H1 (cell line): Measurements from ENCODE around the gene RIGI. TPM values are rescaled to one million over a fixed set of nuclear protein-coding genes. Genes with fewer than 3 reads are reported as not detected.
A peak's percentile ranks its signal among the peaks of the same experiment; 100 is the strongest.

Source experiments
- CTCF ChIA-PET: fragments of 300-600 bp; sonication (Branson Sonifier 250); formaldehyde crosslinking; loops from one replicate; lab custom pipeline; 2021; ENCODE audit not compliant: partially characterized antibody; lab: Charles Lee
- POLR2A ChIA-PET: fragments of 300-600 bp; sonication (Branson Sonifier 250); formaldehyde crosslinking; loops from one replicate; lab custom pipeline; 2021; ENCODE audit warnings: inconsistent platforms; ENCODE audit not compliant: partially characterized antibody; lab: Charles Lee
- DNase-seq, 2 experiments: peaks; one replicate each; pipeline versions ENCODE4 v3.0.0 to v3.0.0-alpha.2; 2010 to 2022; ENCODE audit warnings: low spot score in 2 of 2, low read depth in 1 of 2, mixed read lengths in 1 of 2
- FAIRE-seq: peaks from 2 replicates; lab custom pipeline; 2011; peaks lifted over from hg19 to GRCh38; lab: Jason Lieb, UNC
- H2AFZ ChIP-seq: 2 replicates; pipeline ENCODE4 v1.8.1; 2012; ENCODE audit warnings: low read length, inconsistent platforms
- H2AK5ac ChIP-seq: 2 replicates; pipeline ENCODE4 v1.6.1; 2013; ENCODE audit warnings: low read depth, low read length
- H2BK120ac ChIP-seq: replicated peaks from 2 replicates; pipeline ENCODE3; 2013; ENCODE audit warnings: low read depth, low read length, inconsistent platforms
- H2BK12ac ChIP-seq: 2 replicates; pipeline ENCODE4 v1.6.1; 2013; ENCODE audit warnings: low read depth, low read length
- H2BK15ac ChIP-seq: 2 replicates; pipeline ENCODE4 v1.6.1; 2013; ENCODE audit warnings: low read length
- H2BK20ac ChIP-seq: 2 replicates; pipeline ENCODE4 v1.6.1; 2013; ENCODE audit warnings: low read length
- H2BK5ac ChIP-seq: 2 replicates; pipeline ENCODE4 v1.6.1; 2013; ENCODE audit warnings: low read depth, low read length
- H3K14ac ChIP-seq: 2 replicates; pipeline ENCODE4 v1.6.1; 2013; ENCODE audit warnings: inconsistent platforms; ENCODE audit not compliant: insufficient read length
- H3K18ac ChIP-seq: 2 replicates; pipeline ENCODE4 v1.6.1; 2013; ENCODE audit warnings: low read length; ENCODE audit errors: extremely low read depth
- H3K23ac ChIP-seq: 2 replicates; pipeline ENCODE4 v1.6.1; 2013; ENCODE audit warnings: inconsistent platforms; ENCODE audit not compliant: insufficient read length
- H3K23me2 ChIP-seq: 2 replicates; pipeline ENCODE4 v1.6.1; 2013; ENCODE audit warnings: low read depth, low read length
- H3K27ac ChIP-seq: 2 replicates; pipeline ENCODE4 v1.6.1; 2011; ENCODE audit warnings: low read depth, low read length, inconsistent platforms
- H3K27me3 ChIP-seq, 4 experiments: replicated peaks in 1 of 4; 1 replicate in 1 of 4; 2 replicates in 3 of 4; pipeline versions ENCODE4 v1.6.1 to v1.8.1; 2011 to 2013; ENCODE audit warnings: low read length in 3 of 4, mild to moderate bottlenecking in 3 of 4, inconsistent platforms in 2 of 4, mixed read lengths in 2 of 4, moderate library complexity in 1 of 4; ENCODE audit not compliant: control insufficient read depth in 3 of 4, insufficient read depth in 3 of 4; ENCODE audit errors: extremely low read depth in 1 of 4
- H3K36me3 ChIP-seq, 4 experiments: 2 replicates each; pipeline versions ENCODE4 v1.6.1 to v1.8.1; 2011 to 2013; ENCODE audit warnings: mild to moderate bottlenecking in 4 of 4, low read length in 3 of 4, moderate library complexity in 2 of 4, control low read depth in 1 of 4, inconsistent platforms in 1 of 4; ENCODE audit not compliant: insufficient read depth in 4 of 4, control insufficient read depth in 2 of 4
- H3K4ac ChIP-seq: replicated peaks from 2 replicates; pipeline ENCODE3; 2013; ENCODE audit warnings: low read length, low read depth, mixed read lengths, inconsistent platforms; ENCODE audit not compliant: insufficient read length
- H3K4me1 ChIP-seq, 4 experiments: replicated peaks in 1 of 4; 1 replicate in 1 of 4; 2 replicates in 3 of 4; pipeline versions ENCODE4 v1.6.1 to v1.8.1; 2011 to 2013; ENCODE audit warnings: low read length in 3 of 4, inconsistent platforms in 2 of 4, mixed read lengths in 1 of 4; ENCODE audit not compliant: insufficient read depth in 4 of 4, control insufficient read depth in 3 of 4
- H3K4me2 ChIP-seq, 2 experiments: 2 replicates each; pipeline versions ENCODE4 v1.6.1 to v1.8.1; 2011 to 2013; ENCODE audit warnings: low read depth in 2 of 2, low read length in 2 of 2, control low read depth in 1 of 2, inconsistent platforms in 1 of 2, mild to moderate bottlenecking in 1 of 2; ENCODE audit not compliant: insufficient read depth in 1 of 2
- H3K4me3 ChIP-seq, 4 experiments: fragments of 200-600, 300-600 bp in 1 of 4; sonication (generic), shearing (Covaris generic), sonication (Bioruptor Twin) in 1 of 4; 2 replicates each; pipeline versions ENCODE4 v1.5.1 to v1.8.1; 2011 to 2016; ENCODE audit warnings: low read length in 4 of 4, low read depth in 3 of 4, control low read depth in 2 of 4, inconsistent platforms in 2 of 4, mild to moderate bottlenecking in 2 of 4, mixed read lengths in 1 of 4, moderate library complexity in 1 of 4; ENCODE audit not compliant: insufficient read depth in 2 of 4; ENCODE audit errors: extremely low read depth in 1 of 4
- H3K56ac ChIP-seq: replicated peaks from 2 replicates; pipeline ENCODE3; 2013; ENCODE audit warnings: low read depth, mild to moderate bottlenecking, mixed read lengths, low read length, inconsistent platforms; ENCODE audit not compliant: insufficient read length
- H3K79me1 ChIP-seq: 2 replicates; pipeline ENCODE4 v1.6.1; 2013; ENCODE audit warnings: low read depth, low read length, control low read depth
- H3K79me2 ChIP-seq, 2 experiments: 2 replicates each; pipeline versions ENCODE4 v1.6.1 to v1.8.1; 2012 to 2013; ENCODE audit warnings: low read length in 2 of 2, mild to moderate bottlenecking in 2 of 2, inconsistent platforms in 1 of 2; ENCODE audit not compliant: insufficient read depth in 2 of 2, control insufficient read depth in 1 of 2
- H3K9ac ChIP-seq, 4 experiments: replicated peaks in 1 of 4; 1 replicate in 1 of 4; 2 replicates in 3 of 4; pipeline versions ENCODE4 v1.6.1 to v1.8.1; 2011 to 2013; ENCODE audit warnings: low read depth in 3 of 4, low read length in 3 of 4, control low read depth in 2 of 4, mild to moderate bottlenecking in 2 of 4, moderate library complexity in 2 of 4, inconsistent platforms in 1 of 4; ENCODE audit errors: extremely low read depth in 1 of 4
- H3K9me3 ChIP-seq, 2 experiments: 2 replicates each; pipeline versions ENCODE4 v1.6.1 to v1.8.1; 2012 to 2013; ENCODE audit warnings: mild to moderate bottlenecking in 2 of 2, moderate library complexity in 2 of 2, control low read depth in 1 of 2, inconsistent platforms in 1 of 2, low read depth in 1 of 2, low read length in 1 of 2, mixed read lengths in 1 of 2; ENCODE audit not compliant: insufficient read depth in 2 of 2
- H4K20me1 ChIP-seq, 2 experiments: replicated peaks in 1 of 2; 2 replicates each; pipeline versions ENCODE3 to v1.8.1; 2011 to 2013; ENCODE audit warnings: inconsistent platforms in 2 of 2, low read length in 2 of 2, mild to moderate bottlenecking in 1 of 2; ENCODE audit not compliant: insufficient read depth in 2 of 2, control insufficient read depth in 1 of 2
- H4K5ac ChIP-seq: 2 replicates; pipeline ENCODE4 v1.6.1; 2013; ENCODE audit warnings: low read length, low read depth, mixed read lengths, inconsistent platforms; ENCODE audit not compliant: insufficient read length
- H4K8ac ChIP-seq: 2 replicates; pipeline ENCODE4 v1.8.0; 2013; ENCODE audit warnings: mild to moderate bottlenecking, moderate library complexity, low read length, inconsistent platforms; ENCODE audit not compliant: insufficient read depth; ENCODE audit errors: extremely low read depth
- H4K91ac ChIP-seq: replicated peaks from 2 replicates; pipeline ENCODE3; 2013; ENCODE audit warnings: low read length, mixed read lengths, inconsistent platforms; ENCODE audit not compliant: insufficient read length
- ASH2L ChIP-seq: fragments of 200-600, 300-600 bp; sonication (generic); IDR thresholded peaks from one replicate; pipeline ENCODE4 v1.7.1; 2017; ENCODE audit warnings: low read length
- CHD2 ChIP-seq: IDR thresholded peaks from 2 replicates; pipeline ENCODE4 v1.6.1; 2012; ENCODE audit warnings: low read length, improper control_type of control experiment
- EP300 ChIP-seq, 2 experiments: IDR thresholded peaks; 1 replicate in 1 of 2; 2 replicates in 1 of 2; pipeline ENCODE4 v1.6.1; 2011 to 2012; ENCODE audit warnings: low read depth in 2 of 2, low read length in 2 of 2, mild to moderate bottlenecking in 2 of 2, borderline replicate concordance in 1 of 2, inconsistent platforms in 1 of 2, moderate library complexity in 1 of 2
- HDAC2 ChIP-seq, 2 experiments: fragments of 300-600 bp in 1 of 2; sonication (generic) in 1 of 2; IDR thresholded peaks; 2 replicates each; pipeline ENCODE4 v1.6.1; 2011 to 2012; ENCODE audit warnings: low read depth in 2 of 2, low read length in 2 of 2, mild to moderate bottlenecking in 2 of 2, moderate library complexity in 2 of 2, borderline replicate concordance in 1 of 2, inconsistent platforms in 1 of 2
- MAFK ChIP-seq: IDR thresholded peaks from 2 replicates; pipeline ENCODE4 v1.6.1; 2012; ENCODE audit warnings: low read depth, mild to moderate bottlenecking, improper control_type of control experiment, low read length
- PHF8 ChIP-seq: fragments of 200-600 bp; sonication (generic); conservative IDR thresholded peaks from 2 replicates; pipeline ENCODE4 v1.7.1; 2012; ENCODE audit warnings: low read depth, mild to moderate bottlenecking, inconsistent platforms, low read length, moderate library complexity
- POLR2A ChIP-seq, 2 experiments: IDR thresholded peaks; 1 replicate in 1 of 2; 2 replicates in 1 of 2; pipeline ENCODE4 v1.6.1; 2011; ENCODE audit warnings: low read depth in 2 of 2, low read length in 2 of 2, mild to moderate bottlenecking in 2 of 2; ENCODE audit errors: control extremely low read depth in 1 of 2
- POLR2AphosphoS5 ChIP-seq: IDR thresholded peaks from 2 replicates; pipeline ENCODE4 v1.6.1; 2011; ENCODE audit warnings: low read depth, low read length
- TAF1 ChIP-seq: IDR thresholded peaks from 2 replicates; pipeline ENCODE4 v1.6.1; 2011; ENCODE audit warnings: mild to moderate bottlenecking, low read depth, low read length
- WGBS, 2 experiments: shearing (Covaris generic) in 1 of 2; methylation state at CpG; one replicate each; pipeline versions ENCODE4 v1.1.6 to v1.1.7; 2013 to 2015; ENCODE audit warnings: low lambda C conversion rate in 2 of 2, mixed read lengths in 2 of 2, inconsistent platforms in 1 of 2, low coverage in 1 of 2, missing lambda C conversion rate in 1 of 2; ENCODE audit not compliant: insufficient replicate concordance in 2 of 2, insufficient coverage in 1 of 2, insufficient read length in 1 of 2; ENCODE audit errors: extremely low coverage in 1 of 2, missing lambda C conversion rate in 1 of 2; 5-methylcytosine and 5-hydroxymethylcytosine counted together
- polyA plus RNA-seq, 7 experiments: library from polyadenylated mRNA; depleted of rRNA in 3 of 7; stranded (reverse) in 5 of 7; unstranded in 2 of 7; fragments of >200 nt in 5 of 7; fragments of 200-250 nt in 2 of 7; gene quantifications; 1 replicate in 5 of 7; 2 replicates in 1 of 7; 4 replicates in 1 of 7; pipeline versions ENCODE4 v1.2.1 to v1.2.3, GENCODE V29; 2011 to 2013; ENCODE audit warnings: missing spikeins in 2 of 7, mixed read lengths in 2 of 7
- total RNA-seq: library from RNA; stranded (reverse); fragmentation: NEBNext Ultra II Directional; extraction: Animal tissue kit (Norgen Biotek cat#: 25700); gene quantifications from 2 replicates; pipeline ENCODE4 v1.2.1, GENCODE V29; 2021
- TF ChIP-seq, protein P1 (sequence below): IDR thresholded peaks from 2 replicates; pipeline ENCODE4 v1.6.1; 2012; ENCODE audit warnings: inconsistent platforms
- TF ChIP-seq, protein P2 (sequence below): IDR thresholded peaks from 2 replicates; pipeline ENCODE4 v1.6.1; 2011; ENCODE audit warnings: low read depth, mild to moderate bottlenecking, low read length; ENCODE audit not compliant: insufficient read depth

The RIGI gene
- total and polyA plus RNA-seq, 2 of the 8 experiments (the other 6 are each of a cell fraction or from before 2014, with no cell fraction given), result 3.1 to 6.7 TPM

DNA sequence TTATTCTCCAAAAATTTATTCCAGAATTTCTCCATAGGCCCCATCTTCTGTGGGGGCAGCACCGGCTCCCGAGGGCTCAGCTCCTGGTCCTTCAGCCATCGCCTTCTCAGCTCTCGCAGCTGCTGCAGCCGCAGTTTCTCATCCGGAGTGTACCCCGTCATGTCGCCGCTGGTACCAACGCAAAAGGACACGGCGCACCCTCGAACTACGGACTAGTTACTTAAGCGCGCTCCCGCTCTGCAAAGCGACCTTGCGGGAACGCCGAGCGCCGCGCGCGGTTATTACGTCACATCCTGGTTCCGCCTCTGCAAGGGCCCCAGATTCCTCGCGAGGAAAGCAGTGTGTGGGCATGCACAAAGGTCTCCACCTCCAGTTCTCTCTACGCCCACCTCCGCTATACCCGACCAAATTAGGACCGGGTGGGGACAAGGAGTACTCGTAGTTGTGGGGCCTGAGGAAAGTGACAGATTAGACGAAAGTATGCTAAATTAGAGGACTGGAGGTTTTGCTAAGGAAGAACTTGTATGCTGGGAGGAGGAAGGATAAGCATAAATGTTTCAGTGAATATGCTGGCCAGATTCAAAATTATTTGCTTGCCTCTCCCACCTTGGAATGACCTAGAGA is 47.0 kb upstream of the RIGI start, which contains the start of gene NDUFB6:
Gene NDUFB6, minus strand, starts transcription at position 260 of the 624 bp plus-strand sequence. Its CDS starts 99 bp downstream, at position 161.
- Histone ChIP-seq H4K91ac (peak within 1 kb of the TSS; percentile 47), H3K18ac (peak within 1 kb of the TSS; percentile 81), H3K9ac (peak within 1 kb of the TSS; percentile 70 to 91 (median 78)), H2BK5ac (peak within 1 kb of the TSS; percentile 85), H3K36me3 (peaks cover 0 to 5% (median 0%) of the 10 kb centered on the region in 4 experiments; a peak in 2 of 8 replicates), H4K5ac (peak within 1 kb of the TSS; percentile 85), H2BK15ac (no peak within 1 kb of the TSS), H3K4me2 (peak within 1 kb of the TSS; percentile 82 to 89), H4K8ac (peak within 1 kb of the TSS; percentile 74; the same call in 1 of the 2 replicates), H2AK5ac (no peak within 1 kb of the TSS), H3K79me1 (peaks cover 4% of the 10 kb centered on the region; the same call in 1 of the 2 replicates), H3K23ac (no peak within 1 kb of the TSS), H3K4me3 (peak within 1 kb of the TSS; percentile 70 to 98 (median 98)), H3K27ac (peak within 1 kb of the TSS; percentile 81), H3K14ac (no peak within 1 kb of the TSS), H2BK120ac (no peak within 1 kb of the TSS), H3K4me1 (peaks cover 0 to 4% (median under 1%) of the 10 kb centered on the region in 4 experiments; a peak in 2 of 7 replicates), H3K56ac (peak within 1 kb of the TSS; percentile 83), H2AFZ (peak within 1 kb of the TSS; percentile 88), H3K4ac (peak within 1 kb of the TSS; percentile 0), H2BK12ac (no peak within 1 kb of the TSS), H4K20me1 (peaks cover 0 to 6% of the 10 kb centered on the region in 2 experiments), H2BK20ac (no peak within 1 kb of the TSS), H3K23me2 (peaks cover 6% of the 10 kb centered on the region), H3K9me3 (no peaks in the 10 kb centered on the region), H3K79me2 (peaks cover 4 to 33% of the 10 kb centered on the region in 2 experiments; a peak in 3 of 4 replicates), H3K27me3 (no peaks in the 10 kb centered on the region)
- ChIA-PET CTCF (interaction anchor here (0.6 to 12.2 kb wide), 13 partner anchors 9 to 421 kb away, joined by 3 to 248 read pairs (median 5); partner anchors contain the start of gene RIGI), POLR2A (interaction anchor here (0.6 to 3.8 kb wide), 4 partner anchors 22 to 1249 kb away, joined by 3 to 24 read pairs (median 6); partner anchors contain the start of genes RIGI, SMIM27 and TOPORS)
- peak; percentile 60 for FAIRE-seq
- 0% methylated on average over 33 of the region's 36 CpGs; no CpG with 5 or more reads in 1 of the 2 experiments for WGBS, 2 experiments
- peak in 1 of 2 experiments; percentile 95 for DNase-seq
- peak; percentile 89 for TF ChIP-seq POLR2AphosphoS5
- TF ChIP-seq EP300 (IDR thresholded peaks at IDR 0.05; ENCODE audit: borderline replicate concordance in 1 of 2, low read depth in 2 of 2, low read length in 2 of 2), result peak in 1 of 2 experiments; percentile 37; a peak in 1 of 3 replicates
- peak; percentile 86 for TF ChIP-seq TAF1
- peak; percentile 85 to 86 for TF ChIP-seq POLR2A (IDR thresholded peaks at IDR 0.05; ENCODE audit: control extremely low read depth in 1 of 2, low read depth in 2 of 2, low read length in 2 of 2)
- TF ChIP-seq, protein P1, sequence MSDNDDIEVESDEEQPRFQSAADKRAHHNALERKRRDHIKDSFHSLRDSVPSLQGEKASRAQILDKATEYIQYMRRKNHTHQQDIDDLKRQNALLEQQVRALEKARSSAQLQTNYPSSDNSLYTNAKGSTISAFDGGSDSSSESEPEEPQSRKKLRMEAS, result peak; percentile 64
- TF ChIP-seq, protein P2, sequence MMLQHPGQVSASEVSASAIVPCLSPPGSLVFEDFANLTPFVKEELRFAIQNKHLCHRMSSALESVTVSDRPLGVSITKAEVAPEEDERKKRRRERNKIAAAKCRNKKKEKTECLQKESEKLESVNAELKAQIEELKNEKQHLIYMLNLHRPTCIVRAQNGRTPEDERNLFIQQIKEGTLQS, result peak; percentile 83
- TF ChIP-seq HDAC2 (IDR thresholded peaks at IDR 0.05; ENCODE audit: borderline replicate concordance in 1 of 2, low read depth in 2 of 2, low read length in 2 of 2), result peak in 1 of 2 experiments; percentile 74; a peak in 1 of 4 replicates
- TF ChIP-seq MAFK, result no peak
- peak; percentile 86 for TF ChIP-seq ASH2L
- peak; percentile 77 for TF ChIP-seq PHF8
- TF ChIP-seq CHD2, result peak; percentile 82
